H1 (cell line): ENCODE results near the gene CAMK2D. TPM values are rescaled to one million over a fixed set of nuclear protein-coding genes. Genes with fewer than 3 reads are reported as not detected.

Experiments used
- CTCF ChIA-PET: fragments of 300-600 bp; sonication (Branson Sonifier 250); formaldehyde crosslinking; loops from one replicate; lab custom pipeline; 2021; ENCODE audit not compliant: partially characterized antibody; lab: Charles Lee
- POLR2A ChIA-PET: fragments of 300-600 bp; sonication (Branson Sonifier 250); formaldehyde crosslinking; loops from one replicate; lab custom pipeline; 2021; ENCODE audit warnings: inconsistent platforms; ENCODE audit not compliant: partially characterized antibody; lab: Charles Lee
- DNase-seq, 2 experiments: peaks; one replicate each; pipeline versions ENCODE4 v3.0.0 to v3.0.0-alpha.2; 2010 to 2022; ENCODE audit warnings: low spot score in 2 of 2, low read depth in 1 of 2, mixed read lengths in 1 of 2
- FAIRE-seq: peaks from 2 replicates; lab custom pipeline; 2011; peaks lifted over from hg19 to GRCh38; lab: Jason Lieb, UNC
- H2AFZ ChIP-seq: 2 replicates; pipeline ENCODE4 v1.8.1; 2012; ENCODE audit warnings: low read length, inconsistent platforms
- H2AK5ac ChIP-seq: 2 replicates; pipeline ENCODE4 v1.6.1; 2013; ENCODE audit warnings: low read depth, low read length
- H2BK120ac ChIP-seq: replicated peaks from 2 replicates; pipeline ENCODE3; 2013; ENCODE audit warnings: low read depth, low read length, inconsistent platforms
- H2BK12ac ChIP-seq: 2 replicates; pipeline ENCODE4 v1.6.1; 2013; ENCODE audit warnings: low read depth, low read length
- H2BK15ac ChIP-seq: 2 replicates; pipeline ENCODE4 v1.6.1; 2013; ENCODE audit warnings: low read length
- H2BK20ac ChIP-seq: 2 replicates; pipeline ENCODE4 v1.6.1; 2013; ENCODE audit warnings: low read length
- H2BK5ac ChIP-seq: 2 replicates; pipeline ENCODE4 v1.6.1; 2013; ENCODE audit warnings: low read depth, low read length
- H3K14ac ChIP-seq: 2 replicates; pipeline ENCODE4 v1.6.1; 2013; ENCODE audit warnings: inconsistent platforms; ENCODE audit not compliant: insufficient read length
- H3K18ac ChIP-seq: 2 replicates; pipeline ENCODE4 v1.6.1; 2013; ENCODE audit warnings: low read length; ENCODE audit errors: extremely low read depth
- H3K23ac ChIP-seq: 2 replicates; pipeline ENCODE4 v1.6.1; 2013; ENCODE audit warnings: inconsistent platforms; ENCODE audit not compliant: insufficient read length
- H3K23me2 ChIP-seq: 2 replicates; pipeline ENCODE4 v1.6.1; 2013; ENCODE audit warnings: low read depth, low read length
- H3K27ac ChIP-seq: 2 replicates; pipeline ENCODE4 v1.6.1; 2011; ENCODE audit warnings: low read depth, low read length, inconsistent platforms
- H3K27me3 ChIP-seq, 4 experiments: replicated peaks in 1 of 4; 1 replicate in 1 of 4; 2 replicates in 3 of 4; pipeline versions ENCODE4 v1.6.1 to v1.8.1; 2011 to 2013; ENCODE audit warnings: low read length in 3 of 4, mild to moderate bottlenecking in 3 of 4, inconsistent platforms in 2 of 4, mixed read lengths in 2 of 4, moderate library complexity in 1 of 4; ENCODE audit not compliant: control insufficient read depth in 3 of 4, insufficient read depth in 3 of 4; ENCODE audit errors: extremely low read depth in 1 of 4
- H3K36me3 ChIP-seq, 4 experiments: 2 replicates each; pipeline versions ENCODE4 v1.6.1 to v1.8.1; 2011 to 2013; ENCODE audit warnings: mild to moderate bottlenecking in 4 of 4, low read length in 3 of 4, moderate library complexity in 2 of 4, control low read depth in 1 of 4, inconsistent platforms in 1 of 4; ENCODE audit not compliant: insufficient read depth in 4 of 4, control insufficient read depth in 2 of 4
- H3K4ac ChIP-seq: replicated peaks from 2 replicates; pipeline ENCODE3; 2013; ENCODE audit warnings: low read length, low read depth, mixed read lengths, inconsistent platforms; ENCODE audit not compliant: insufficient read length
- H3K4me1 ChIP-seq, 4 experiments: replicated peaks in 1 of 4; 1 replicate in 1 of 4; 2 replicates in 3 of 4; pipeline versions ENCODE4 v1.6.1 to v1.8.1; 2011 to 2013; ENCODE audit warnings: low read length in 3 of 4, inconsistent platforms in 2 of 4, mixed read lengths in 1 of 4; ENCODE audit not compliant: insufficient read depth in 4 of 4, control insufficient read depth in 3 of 4
- H3K4me2 ChIP-seq, 2 experiments: 2 replicates each; pipeline versions ENCODE4 v1.6.1 to v1.8.1; 2011 to 2013; ENCODE audit warnings: low read depth in 2 of 2, low read length in 2 of 2, control low read depth in 1 of 2, inconsistent platforms in 1 of 2, mild to moderate bottlenecking in 1 of 2; ENCODE audit not compliant: insufficient read depth in 1 of 2
- H3K4me3 ChIP-seq, 4 experiments: fragments of 200-600, 300-600 bp in 1 of 4; sonication (generic), shearing (Covaris generic), sonication (Bioruptor Twin) in 1 of 4; 2 replicates each; pipeline versions ENCODE4 v1.5.1 to v1.8.1; 2011 to 2016; ENCODE audit warnings: low read length in 4 of 4, low read depth in 3 of 4, control low read depth in 2 of 4, inconsistent platforms in 2 of 4, mild to moderate bottlenecking in 2 of 4, mixed read lengths in 1 of 4, moderate library complexity in 1 of 4; ENCODE audit not compliant: insufficient read depth in 2 of 4; ENCODE audit errors: extremely low read depth in 1 of 4
- H3K56ac ChIP-seq: replicated peaks from 2 replicates; pipeline ENCODE3; 2013; ENCODE audit warnings: low read depth, mild to moderate bottlenecking, mixed read lengths, low read length, inconsistent platforms; ENCODE audit not compliant: insufficient read length
- H3K79me1 ChIP-seq: 2 replicates; pipeline ENCODE4 v1.6.1; 2013; ENCODE audit warnings: low read depth, low read length, control low read depth
- H3K79me2 ChIP-seq, 2 experiments: 2 replicates each; pipeline versions ENCODE4 v1.6.1 to v1.8.1; 2012 to 2013; ENCODE audit warnings: low read length in 2 of 2, mild to moderate bottlenecking in 2 of 2, inconsistent platforms in 1 of 2; ENCODE audit not compliant: insufficient read depth in 2 of 2, control insufficient read depth in 1 of 2
- H3K9ac ChIP-seq, 4 experiments: replicated peaks in 1 of 4; 1 replicate in 1 of 4; 2 replicates in 3 of 4; pipeline versions ENCODE4 v1.6.1 to v1.8.1; 2011 to 2013; ENCODE audit warnings: low read depth in 3 of 4, low read length in 3 of 4, control low read depth in 2 of 4, mild to moderate bottlenecking in 2 of 4, moderate library complexity in 2 of 4, inconsistent platforms in 1 of 4; ENCODE audit errors: extremely low read depth in 1 of 4
- H3K9me3 ChIP-seq, 2 experiments: 2 replicates each; pipeline versions ENCODE4 v1.6.1 to v1.8.1; 2012 to 2013; ENCODE audit warnings: mild to moderate bottlenecking in 2 of 2, moderate library complexity in 2 of 2, control low read depth in 1 of 2, inconsistent platforms in 1 of 2, low read depth in 1 of 2, low read length in 1 of 2, mixed read lengths in 1 of 2; ENCODE audit not compliant: insufficient read depth in 2 of 2
- H4K20me1 ChIP-seq, 2 experiments: replicated peaks in 1 of 2; 2 replicates each; pipeline versions ENCODE3 to v1.8.1; 2011 to 2013; ENCODE audit warnings: inconsistent platforms in 2 of 2, low read length in 2 of 2, mild to moderate bottlenecking in 1 of 2; ENCODE audit not compliant: insufficient read depth in 2 of 2, control insufficient read depth in 1 of 2
- H4K5ac ChIP-seq: 2 replicates; pipeline ENCODE4 v1.6.1; 2013; ENCODE audit warnings: low read length, low read depth, mixed read lengths, inconsistent platforms; ENCODE audit not compliant: insufficient read length
- H4K8ac ChIP-seq: 2 replicates; pipeline ENCODE4 v1.8.0; 2013; ENCODE audit warnings: mild to moderate bottlenecking, moderate library complexity, low read length, inconsistent platforms; ENCODE audit not compliant: insufficient read depth; ENCODE audit errors: extremely low read depth
- H4K91ac ChIP-seq: replicated peaks from 2 replicates; pipeline ENCODE3; 2013; ENCODE audit warnings: low read length, mixed read lengths, inconsistent platforms; ENCODE audit not compliant: insufficient read length
- BACH1 ChIP-seq: IDR thresholded peaks from 2 replicates; pipeline ENCODE4 v1.6.1; 2012; ENCODE audit warnings: low read length, improper control_type of control experiment
- CBX5 ChIP-seq: fragments of 300-800, 300-1000 bp; sonication (generic); IDR thresholded peaks from 2 replicates; pipeline ENCODE4 v1.7.1; 2016; ENCODE audit warnings: antibody characterized with exemption, low read length, low read depth
- CBX8 ChIP-seq: fragments of 300-800, 300-1000 bp; sonication (generic); IDR thresholded peaks from 2 replicates; pipeline ENCODE4 v1.7.1; 2016; ENCODE audit warnings: low read depth, low read length, borderline replicate concordance
- FOSL1 ChIP-seq: IDR thresholded peaks from 2 replicates; pipeline ENCODE4 v1.6.1; 2011; ENCODE audit warnings: mild to moderate bottlenecking, low read depth, low read length, moderate library complexity; ENCODE audit not compliant: insufficient read depth
- GTF2F1 ChIP-seq: IDR thresholded peaks from 2 replicates; pipeline ENCODE4 v1.6.1; 2012; ENCODE audit warnings: low read depth, low read length, improper control_type of control experiment, borderline replicate concordance
- JUN ChIP-seq: IDR thresholded peaks from 2 replicates; pipeline ENCODE4 v1.6.1; 2011; ENCODE audit warnings: low read depth, mild to moderate bottlenecking, improper control_type of control experiment, low read length
- POLR2A ChIP-seq, 2 experiments: IDR thresholded peaks; 1 replicate in 1 of 2; 2 replicates in 1 of 2; pipeline ENCODE4 v1.6.1; 2011; ENCODE audit warnings: low read depth in 2 of 2, low read length in 2 of 2, mild to moderate bottlenecking in 2 of 2; ENCODE audit errors: control extremely low read depth in 1 of 2
- POLR2AphosphoS5 ChIP-seq: IDR thresholded peaks from 2 replicates; pipeline ENCODE4 v1.6.1; 2011; ENCODE audit warnings: low read depth, low read length
- SP4 ChIP-seq: IDR thresholded peaks from 2 replicates; pipeline ENCODE4 v1.6.1; 2012; ENCODE audit warnings: low read length, inconsistent platforms
- TAF1 ChIP-seq: IDR thresholded peaks from 2 replicates; pipeline ENCODE4 v1.6.1; 2011; ENCODE audit warnings: mild to moderate bottlenecking, low read depth, low read length
- TAF7 ChIP-seq: optimal IDR thresholded peaks from 2 replicates; pipeline ENCODE3; 2011; ENCODE audit warnings: low read depth, mild to moderate bottlenecking, inconsistent platforms, low read length, moderate library complexity, borderline replicate concordance
- ZNF274 ChIP-seq: IDR thresholded peaks from 2 replicates; pipeline ENCODE4 v1.7.0; 2012; ENCODE audit warnings: low read length, borderline replicate concordance; ENCODE audit errors: extremely low read depth
- WGBS, 2 experiments: shearing (Covaris generic) in 1 of 2; methylation state at CpG; one replicate each; pipeline versions ENCODE4 v1.1.6 to v1.1.7; 2013 to 2015; ENCODE audit warnings: low lambda C conversion rate in 2 of 2, mixed read lengths in 2 of 2, inconsistent platforms in 1 of 2, low coverage in 1 of 2, missing lambda C conversion rate in 1 of 2; ENCODE audit not compliant: insufficient replicate concordance in 2 of 2, insufficient coverage in 1 of 2, insufficient read length in 1 of 2; ENCODE audit errors: extremely low coverage in 1 of 2, missing lambda C conversion rate in 1 of 2; 5-methylcytosine and 5-hydroxymethylcytosine counted together
- polyA plus RNA-seq, 7 experiments: library from polyadenylated mRNA; depleted of rRNA in 3 of 7; stranded (reverse) in 5 of 7; unstranded in 2 of 7; fragments of >200 nt in 5 of 7; fragments of 200-250 nt in 2 of 7; gene quantifications; 1 replicate in 5 of 7; 2 replicates in 1 of 7; 4 replicates in 1 of 7; pipeline versions ENCODE4 v1.2.1 to v1.2.3, GENCODE V29; 2011 to 2013; ENCODE audit warnings: missing spikeins in 2 of 7, mixed read lengths in 2 of 7
- total RNA-seq: library from RNA; stranded (reverse); fragmentation: NEBNext Ultra II Directional; extraction: Animal tissue kit (Norgen Biotek cat#: 25700); gene quantifications from 2 replicates; pipeline ENCODE4 v1.2.1, GENCODE V29; 2021
- TF ChIP-seq, protein P1 (sequence below): IDR thresholded peaks from 2 replicates; pipeline ENCODE4 v1.6.1; 2012; ENCODE audit warnings: inconsistent platforms
- TF ChIP-seq, protein P2 (sequence below): IDR thresholded peaks from 2 replicates; pipeline ENCODE4 v1.6.1; 2011; ENCODE audit warnings: low read depth, mild to moderate bottlenecking, low read length; ENCODE audit not compliant: insufficient read depth

Gene CAMK2D
- total and polyA plus RNA-seq, 2 of the 8 experiments (the other 6 are each of a cell fraction or from before 2014, with no cell fraction given) = 3.2 to 7.0 TPM

DNA sequence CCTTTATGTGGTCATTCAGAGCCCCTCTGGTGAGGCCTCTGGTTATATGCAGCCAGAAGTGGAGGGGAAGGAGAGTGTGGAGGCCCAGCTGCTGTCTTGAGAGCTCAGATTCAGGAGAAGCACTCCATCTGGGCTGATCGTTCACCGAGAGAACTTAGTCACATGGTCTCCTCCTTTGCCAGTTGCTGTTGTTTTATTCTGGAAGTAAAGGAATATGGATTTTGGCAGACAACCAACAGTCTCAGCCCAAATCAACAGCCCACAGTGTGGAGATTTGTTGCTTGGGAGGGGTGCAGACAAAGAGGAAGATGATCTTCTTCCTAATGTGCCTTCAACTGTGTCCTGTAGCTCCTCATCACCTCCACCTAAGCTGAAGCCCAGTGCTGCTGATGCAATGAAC lies 356.7 kb downstream of the CAMK2D start:
- Histone ChIP-seq H3K27ac (no peak overlapping the region), H3K9ac (no peak overlapping the region), H3K23me2 (no peaks in the 10 kb centered on the region), H3K9me3 (0 out of 4 replicates have a peak, but pooled peaks cover 0 to 3% of the 10 kb centered on the region in 2 experiments), H3K36me3 (no peaks in the 10 kb centered on the region), H3K56ac (no peak overlapping the region), H2BK15ac (no peak overlapping the region), H2BK20ac (no peak overlapping the region), H4K5ac (no peak overlapping the region), H3K18ac (no peak overlapping the region), H2BK5ac (no peak overlapping the region), H3K23ac (no peak overlapping the region), H4K91ac (no peak overlapping the region), H3K79me1 (no peaks in the 10 kb centered on the region), H4K8ac (no peak overlapping the region), H4K20me1 (no peaks in the 10 kb centered on the region), H3K4me3 (no peak overlapping the region), H2AFZ (no peak overlapping the region), H3K79me2 (no peaks in the 10 kb centered on the region), H2BK12ac (no peak overlapping the region), H2BK120ac (no peak overlapping the region), H3K4ac (no peak overlapping the region), H3K27me3 (no peaks in the 10 kb centered on the region), H3K14ac (no peak overlapping the region), H3K4me2 (no peak overlapping the region), H2AK5ac (no peak overlapping the region), H3K4me1 (peaks cover 0 to 4% (median 0%) of the 10 kb centered on the region in 4 experiments; a peak in 1 of 7 replicates)
- ChIA-PET CTCF (interaction anchor here (1.1 to 2.0 kb wide), 2 partner anchors 10 kb away, joined by 4 to 6 read pairs; no protein-coding TSS in a partner anchor), POLR2A (no interaction called here)
- no peak for TF ChIP-seq ZNF274
- TF ChIP-seq POLR2A (IDR thresholded peaks at IDR 0.05; ENCODE audit: control extremely low read depth in 1 of 2, low read depth in 2 of 2, low read length in 2 of 2) = no peak
- no peak for TF ChIP-seq FOSL1
- TF ChIP-seq GTF2F1 = no peak
- TF ChIP-seq, protein P1, sequence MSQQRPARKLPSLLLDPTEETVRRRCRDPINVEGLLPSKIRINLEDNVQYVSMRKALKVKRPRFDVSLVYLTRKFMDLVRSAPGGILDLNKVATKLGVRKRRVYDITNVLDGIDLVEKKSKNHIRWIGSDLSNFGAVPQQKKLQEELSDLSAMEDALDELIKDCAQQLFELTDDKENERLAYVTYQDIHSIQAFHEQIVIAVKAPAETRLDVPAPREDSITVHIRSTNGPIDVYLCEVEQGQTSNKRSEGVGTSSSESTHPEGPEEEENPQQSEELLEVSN = no peak
- no peak for TF ChIP-seq CBX5
- TF ChIP-seq TAF1 = no peak
- TF ChIP-seq CBX8 = no peak
- TF ChIP-seq, protein P2, sequence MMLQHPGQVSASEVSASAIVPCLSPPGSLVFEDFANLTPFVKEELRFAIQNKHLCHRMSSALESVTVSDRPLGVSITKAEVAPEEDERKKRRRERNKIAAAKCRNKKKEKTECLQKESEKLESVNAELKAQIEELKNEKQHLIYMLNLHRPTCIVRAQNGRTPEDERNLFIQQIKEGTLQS = no peak
- no peak for TF ChIP-seq JUN
- no peak for TF ChIP-seq TAF7
- TF ChIP-seq BACH1 = no peak
- TF ChIP-seq SP4 = no peak
- no peak for TF ChIP-seq POLR2AphosphoS5
- 92% methylated on average over 2 of the region's 2 CpGs; no CpG with 5 or more reads in 1 of the 2 experiments for WGBS, 2 experiments
- DNase-seq (no peak), FAIRE-seq (no peak)
